GM21423 (cell line): ENCODE results near the gene ENDOG.
"Not testable (repeated sequence)": the region's sequence is repeated elsewhere in the genome, so short reads cannot be mapped to it uniquely, and the experiment has no call there.

Source experiments
- ATAC-seq: cut with Tn5 transposase; IDR thresholded peaks from one replicate; pipeline ENCODE4 v1.9.1; 2021; ENCODE audit warnings: mild to moderate bottlenecking, moderate library complexity; ENCODE audit not compliant: unreplicated experiment

ENDOG gene

GRCh38 chr9:128818099-128818838, at the start of gene ENDOG:
TSS of gene ENDOG (plus strand) at chr9:128818500. CDS start at chr9:128818685, 185 bp downstream.
- peak; percentile 91 for ATAC-seq

GRCh38 chr9:128768606-128769005, 49.7 kb upstream of the ENDOG start:
- ATAC-seq = no peak

- no peak for ATAC-seq
These were observed 47.8 kb upstream of the ENDOG start for GRCh38 chr9:128770286-128771030.

GRCh38 chr9:128771094-128771721, 47.1 kb upstream of the ENDOG start:
- ATAC-seq = peak; percentile 25

- ATAC-seq = peak; percentile 91
These were observed 46.4 kb upstream of the ENDOG start, which contains the start of gene ZER1 for GRCh38 chr9:128771745-128772519. TSS of gene ZER1 (minus strand) at chr9:128771927. CDS start at chr9:128755565, 16,362 bp downstream.

- ATAC-seq = no peak
These were observed 45.3 kb upstream of the ENDOG start for GRCh38 chr9:128773049-128773448.

- no peak for ATAC-seq
These were observed 43.5 kb upstream of the ENDOG start for GRCh38 chr9:128774804-128775203.

GRCh38 chr9:128780093-128780492, 38.2 kb upstream of the ENDOG start:
- not testable (repeated sequence) for ATAC-seq

- ATAC-seq = no peak
These were observed 36.9 kb upstream of the ENDOG start for GRCh38 chr9:128781187-128782070.

- ATAC-seq = no peak
These were observed 35.6 kb upstream of the ENDOG start for GRCh38 chr9:128782669-128783068.

- ATAC-seq = no peak
These were observed 32.9 kb upstream of the ENDOG start for GRCh38 chr9:128785427-128785826.

- ATAC-seq = peak; percentile 85
These were observed 31.4 kb upstream of the ENDOG start, which contains the start of gene TBC1D13 for GRCh38 chr9:128786681-128787601. TSS of gene TBC1D13 (plus strand) at chr9:128787253. CDS start at chr9:128787354, 101 bp downstream.

GRCh38 chr9:128787659-128788058, 30.6 kb upstream of the ENDOG start:
- no peak for ATAC-seq

GRCh38 chr9:128788445-128788844, 29.9 kb upstream of the ENDOG start:
- no peak for ATAC-seq

- ATAC-seq = no peak
These were observed 27.8 kb upstream of the ENDOG start for GRCh38 chr9:128790536-128790935.

- ATAC-seq = no peak
These were observed 26.2 kb upstream of the ENDOG start for GRCh38 chr9:128792134-128792533.

- ATAC-seq = no peak
These were observed 25.2 kb upstream of the ENDOG start for GRCh38 chr9:128792978-128793686.

- not testable (repeated sequence) for ATAC-seq
These were observed 23.3 kb upstream of the ENDOG start for GRCh38 chr9:128794961-128795360.
